CD4-positive, alpha-beta T cell treated with Interleukin-12 subunit alpha and Interleukin-12 subunit beta, for 1 hour (primary cell): ENCODE measurements around the gene ZNF19.

ENCODE experiments used
- DNase-seq: peaks from one replicate; pipeline ENCODE4 v3.0.0-alpha.2; 2020

ZNF19 gene

DNA sequence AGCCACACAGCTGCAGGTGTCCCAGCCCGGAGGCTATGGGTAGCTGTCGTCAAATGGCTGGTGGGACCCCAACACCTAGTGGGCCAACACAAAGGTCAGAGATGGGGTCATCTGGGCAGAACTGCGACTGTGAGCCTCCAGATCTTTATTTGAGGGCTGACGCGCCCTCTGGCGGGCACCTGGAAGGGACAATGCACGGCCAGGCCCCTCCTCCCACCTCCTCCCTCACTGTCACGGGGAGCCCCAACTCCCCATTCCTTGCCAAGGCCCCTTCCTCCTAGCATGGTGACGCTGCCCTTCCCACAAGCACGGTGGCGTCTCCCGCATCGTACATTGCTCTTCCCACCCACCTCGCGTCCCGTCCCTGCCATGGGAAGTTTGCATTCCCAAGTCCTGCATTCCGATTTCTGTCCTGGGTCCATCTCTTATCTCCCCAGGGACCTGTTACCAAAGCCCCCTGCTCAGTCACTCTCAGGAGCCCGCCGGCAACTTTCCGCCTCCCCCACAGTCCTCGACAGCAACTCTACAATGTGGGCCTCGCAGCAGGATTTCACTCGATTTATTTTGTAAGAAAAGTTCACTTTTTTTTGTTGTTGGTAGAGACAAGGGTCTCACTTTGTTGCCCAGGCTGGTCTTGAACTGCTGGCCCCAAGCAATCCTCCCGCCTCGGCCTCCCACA, 48.3 kb downstream of the ZNF19 start:
- no peak for DNase-seq

DNA sequence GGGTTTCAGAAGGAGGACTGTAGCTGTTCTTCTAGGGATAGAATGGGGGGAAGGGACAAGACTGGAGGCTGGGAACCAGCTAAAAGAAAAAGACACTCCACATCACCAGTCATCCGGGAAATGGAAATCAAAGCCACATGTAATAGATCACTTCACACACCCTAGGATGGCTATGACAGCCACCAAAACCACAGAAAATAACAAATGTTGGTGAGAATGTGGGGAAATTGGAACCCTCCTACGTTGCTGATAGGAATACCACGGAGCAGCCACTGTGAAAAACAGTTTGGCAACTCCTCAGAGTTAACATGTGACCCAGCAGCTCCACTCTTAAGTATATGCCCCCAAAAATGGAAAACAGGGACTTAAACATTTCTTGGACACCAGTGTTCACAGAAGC, 49.6 kb downstream of the ZNF19 start:
- DNase-seq, result no peak

DNA sequence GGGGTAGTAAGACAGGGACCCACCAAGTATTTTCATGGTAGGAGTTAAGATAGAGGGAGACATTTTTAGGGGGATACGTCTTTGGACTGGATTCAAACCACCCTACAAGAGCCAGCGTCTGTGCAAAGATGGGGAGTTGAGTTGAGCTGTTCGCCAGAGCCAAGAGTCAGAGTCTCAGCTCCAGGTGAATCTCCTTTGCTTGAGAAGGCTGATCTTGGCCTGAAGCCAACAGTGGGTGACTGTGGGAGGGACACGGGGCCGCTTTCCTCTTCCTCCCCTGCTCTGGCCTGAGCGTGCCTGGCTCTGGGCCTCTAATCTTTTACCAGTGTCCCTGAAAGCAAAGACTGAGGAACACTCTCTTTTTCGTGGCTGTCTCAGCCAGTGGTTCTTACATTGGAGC, 52.7 kb downstream of the ZNF19 start:
- DNase-seq, result no peak

DNA sequence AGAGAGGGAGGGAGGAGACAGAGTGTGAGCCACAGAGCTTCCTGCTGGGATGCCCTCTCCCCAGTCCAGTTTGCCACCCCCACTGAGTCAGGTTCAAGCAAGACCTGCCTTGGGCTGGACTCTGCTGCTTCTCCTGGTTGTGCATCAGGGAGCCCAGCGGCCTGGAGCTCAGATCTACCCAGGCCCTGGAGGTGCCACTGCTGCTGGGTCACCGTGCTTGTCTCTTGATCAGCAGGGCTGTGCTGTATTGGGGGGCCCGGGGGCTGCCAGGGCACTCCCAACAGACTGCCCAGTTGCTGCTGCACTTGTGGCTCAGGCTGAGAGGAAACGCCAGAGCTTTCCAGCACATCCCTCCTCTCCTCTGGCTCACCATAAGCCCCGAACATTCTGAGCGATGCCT, 56.2 kb downstream of the ZNF19 start:
- no peak for DNase-seq

DNA sequence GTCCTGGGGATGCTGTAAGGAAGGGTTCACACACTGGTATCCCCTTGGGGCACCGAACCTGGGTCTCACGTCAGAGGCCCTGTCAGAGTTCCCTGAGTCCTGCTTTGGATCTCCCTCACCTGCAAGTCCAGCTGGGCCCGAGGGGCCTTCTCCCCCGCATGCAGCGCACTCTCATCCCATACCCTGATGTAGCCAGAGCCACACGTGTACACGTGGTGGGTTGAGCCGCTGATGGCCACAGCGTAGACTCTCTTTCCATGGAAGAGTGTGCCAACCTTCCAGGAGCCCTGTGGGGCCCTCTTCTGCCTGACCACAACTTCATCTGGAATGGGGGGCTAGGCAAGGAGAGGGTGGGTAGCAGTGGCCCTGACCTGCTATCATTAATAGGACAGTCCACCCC, 57.1 kb downstream of the ZNF19 start:
- DNase-seq, result no peak

DNA sequence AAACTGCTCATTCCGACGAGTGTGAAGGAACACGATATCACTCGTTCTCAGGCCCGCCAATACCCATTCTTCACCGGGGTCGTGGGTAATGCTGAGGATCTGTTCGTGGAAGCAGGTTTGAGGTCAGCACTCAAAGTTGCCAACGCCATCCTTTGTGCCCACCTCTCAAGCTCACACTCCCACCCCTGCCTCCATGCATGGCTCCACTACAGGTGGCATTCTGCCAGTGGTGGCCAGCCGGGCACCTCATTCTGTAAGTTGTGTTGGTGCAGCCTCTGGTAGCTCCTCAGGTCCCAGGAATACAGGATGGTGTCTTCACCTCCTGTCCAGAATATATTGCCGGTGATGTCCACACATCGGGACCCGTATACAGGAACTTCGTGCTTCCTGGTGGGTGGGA, 57.9 kb downstream of the ZNF19 start:
- DNase-seq, result no peak

DNA sequence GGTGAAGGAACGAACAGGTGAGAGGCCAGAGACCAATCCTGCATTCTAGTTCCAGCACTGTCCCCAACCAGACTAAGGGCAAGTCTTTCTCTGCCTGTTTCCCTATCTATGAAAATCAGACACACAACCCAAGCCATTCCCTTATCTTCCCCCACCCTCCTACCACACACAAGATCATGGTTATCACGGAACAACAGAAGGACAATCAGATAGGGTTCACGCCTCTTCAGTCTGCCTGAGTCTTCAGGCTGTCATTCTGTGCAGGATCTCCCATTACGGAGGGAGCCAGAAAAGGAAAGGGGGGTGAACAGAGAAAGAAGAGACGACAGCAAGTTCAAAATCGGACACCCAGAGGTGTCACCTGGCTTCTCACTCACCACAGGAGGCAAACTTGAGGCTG, 58.4 kb downstream of the ZNF19 start:
- no peak for DNase-seq

DNA sequence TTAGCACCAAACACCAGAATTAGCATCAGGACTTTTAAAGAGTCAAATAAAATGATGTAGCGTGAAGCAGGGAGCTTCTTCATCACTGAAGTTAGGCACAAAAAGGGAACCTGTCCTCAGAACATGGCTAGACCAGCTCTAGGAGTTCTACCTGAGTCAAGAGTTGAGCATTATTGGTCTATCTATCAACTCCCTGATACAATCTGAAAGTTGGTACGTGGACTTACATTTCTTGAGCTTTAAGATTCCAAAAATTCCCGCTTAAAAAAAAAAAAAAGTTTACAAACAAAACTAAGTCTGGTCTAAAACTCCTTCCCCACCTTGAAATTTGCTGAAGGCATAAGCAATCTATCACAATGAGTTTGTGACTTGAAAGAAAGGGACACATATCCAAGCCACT, 59.5 kb downstream of the ZNF19 start:
- no peak for DNase-seq

DNA sequence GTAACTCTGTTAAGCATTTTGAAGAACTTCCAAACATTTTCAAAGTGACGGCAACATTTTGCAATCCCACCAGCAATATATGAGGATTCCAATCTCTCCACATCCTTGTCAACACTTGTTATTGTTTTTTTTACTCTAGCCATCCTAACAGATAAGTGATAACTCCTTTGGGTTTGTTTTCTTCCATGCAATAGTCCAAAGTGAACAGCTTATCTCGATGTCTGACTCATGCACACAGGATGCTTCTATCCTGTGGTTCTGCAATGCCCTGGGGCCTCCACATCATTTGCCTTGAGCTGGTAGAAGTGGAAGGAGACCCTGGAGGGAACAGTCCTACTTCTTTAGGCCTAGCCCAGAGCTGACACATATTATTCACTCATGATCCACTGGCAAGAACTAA, 60.2 kb downstream of the ZNF19 start:
- no peak for DNase-seq

DNA sequence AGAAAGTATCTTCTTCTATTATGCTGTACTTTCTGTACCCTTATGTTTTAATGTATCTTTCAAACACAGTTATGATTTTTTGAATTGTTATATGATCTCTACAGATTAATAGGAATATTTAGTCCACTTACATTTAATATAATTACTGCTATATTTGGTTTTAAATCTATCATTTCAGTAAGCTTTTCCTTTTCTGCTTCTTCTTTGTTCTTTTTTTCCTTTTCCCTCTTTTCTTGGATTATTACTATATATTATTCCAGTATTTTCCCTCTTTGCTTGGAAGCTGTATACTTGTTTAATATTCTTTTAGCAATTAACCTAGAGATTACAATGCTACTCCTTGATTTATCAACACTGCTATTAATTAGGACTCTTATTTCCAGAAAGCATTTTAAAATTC, 60.7 kb downstream of the ZNF19 start:
- DNase-seq, result no peak

DNA sequence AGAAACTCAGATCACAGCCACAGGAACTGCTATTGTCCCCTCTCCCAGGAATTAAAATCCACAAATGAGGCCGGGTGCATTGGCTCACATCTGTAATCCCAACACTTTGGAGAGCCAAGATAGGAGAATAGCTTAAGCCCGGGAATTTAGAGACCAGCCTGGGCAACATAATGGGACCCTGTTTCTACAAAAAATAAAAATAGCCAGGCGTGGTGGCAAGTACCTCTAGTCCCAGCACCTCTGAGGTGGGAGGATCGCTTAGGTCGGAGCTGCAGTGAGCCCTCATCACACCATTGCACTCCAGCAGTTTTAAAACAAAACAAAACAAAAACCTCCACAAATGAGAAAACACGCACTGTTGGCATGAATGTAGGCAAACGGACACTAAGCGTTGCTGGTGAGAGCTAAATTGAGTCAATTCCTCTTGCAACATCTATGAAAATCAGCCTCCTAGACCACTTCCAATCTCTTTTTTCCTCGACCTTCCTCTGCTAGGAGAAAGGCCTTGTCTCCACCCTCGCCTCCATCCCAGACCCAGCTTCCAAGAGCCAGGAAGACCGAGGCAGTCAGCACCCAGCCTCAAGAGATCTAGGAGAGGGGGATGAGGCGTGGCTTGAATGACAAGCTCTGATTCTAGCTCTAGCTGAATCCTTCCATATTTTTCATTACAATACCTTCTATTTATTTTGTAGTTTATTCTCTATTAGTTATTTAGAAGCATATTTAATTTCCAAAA, 62.1 kb downstream of the ZNF19 start:
- no peak for DNase-seq

DNA sequence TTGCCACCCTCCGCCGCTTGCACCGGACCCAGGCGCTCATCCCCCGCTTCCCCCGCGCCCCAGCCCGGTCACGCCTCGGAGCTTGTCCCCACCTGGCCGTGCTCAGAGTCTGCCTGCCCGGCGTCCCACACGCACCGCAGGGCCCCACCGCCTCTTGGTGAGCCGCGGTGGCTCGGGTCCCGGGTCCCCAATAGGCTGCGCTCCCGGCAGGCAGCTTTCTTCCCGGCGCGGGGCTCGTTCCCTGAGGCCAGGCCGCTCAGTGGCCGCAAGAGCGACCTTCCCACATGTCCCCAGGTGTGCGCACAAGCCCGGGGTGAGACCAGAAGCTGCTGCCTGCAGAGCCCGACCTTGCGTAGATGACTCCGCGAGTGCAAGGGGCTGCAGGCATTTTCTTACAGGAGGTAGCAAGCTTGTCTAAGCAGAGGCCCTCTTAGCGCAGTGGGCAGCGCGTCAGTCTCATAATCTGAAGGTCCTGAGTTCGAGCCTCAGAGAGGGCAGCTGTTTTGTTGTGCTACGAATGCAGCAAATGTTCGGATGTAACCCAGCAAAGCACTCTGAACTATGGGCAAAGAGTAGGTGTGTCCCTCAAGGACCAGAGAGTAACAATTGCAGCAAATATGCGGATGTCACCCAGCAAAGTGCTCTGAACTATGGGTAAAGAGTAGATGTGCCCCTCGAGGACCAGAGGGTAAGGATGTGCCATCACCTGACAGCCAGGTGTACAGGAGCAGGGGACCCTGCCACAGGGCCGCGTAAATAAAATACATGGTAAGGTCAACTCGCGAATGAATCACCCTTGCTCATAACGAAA, 62.9 kb downstream of the ZNF19 start:
- peak; percentile 21 for DNase-seq

DNA sequence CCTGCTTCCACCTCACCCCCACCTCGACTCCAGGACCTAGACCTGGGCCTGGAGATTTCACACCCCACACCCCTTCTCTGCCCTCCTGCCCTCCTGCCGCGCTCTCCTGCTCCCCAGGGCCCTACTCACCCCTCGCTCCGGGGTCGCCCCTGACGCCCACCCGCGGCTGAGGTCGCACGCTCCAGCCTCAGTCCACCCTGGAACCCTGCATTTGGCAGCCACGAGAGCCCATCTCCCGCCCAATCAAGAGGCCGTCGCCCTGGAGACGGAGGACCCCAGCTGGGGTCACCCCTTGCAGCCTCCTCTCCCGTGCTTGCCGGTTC, 63.4 kb downstream of the ZNF19 start:
- no peak for DNase-seq

DNA sequence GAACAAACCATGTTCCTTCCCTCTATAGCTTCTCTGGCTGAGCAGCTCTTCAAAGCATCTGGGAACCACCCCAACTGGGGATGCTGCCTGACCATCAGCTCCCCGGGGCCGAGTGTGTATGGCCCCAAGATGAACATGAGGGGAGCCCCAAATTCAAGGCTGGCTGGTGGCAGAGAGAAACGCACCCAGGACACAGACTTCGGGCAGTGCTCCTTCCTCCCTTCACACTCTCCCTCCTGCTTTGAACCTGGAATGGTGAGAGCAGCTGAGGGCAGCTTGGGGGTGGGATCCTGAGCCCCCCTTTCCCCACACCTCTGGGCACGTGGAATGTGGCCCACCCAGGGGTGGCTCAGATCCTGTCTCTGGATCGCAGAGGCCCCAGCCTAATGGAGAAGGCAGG, 64.5 kb downstream of the ZNF19 start:
- no peak for DNase-seq

DNA sequence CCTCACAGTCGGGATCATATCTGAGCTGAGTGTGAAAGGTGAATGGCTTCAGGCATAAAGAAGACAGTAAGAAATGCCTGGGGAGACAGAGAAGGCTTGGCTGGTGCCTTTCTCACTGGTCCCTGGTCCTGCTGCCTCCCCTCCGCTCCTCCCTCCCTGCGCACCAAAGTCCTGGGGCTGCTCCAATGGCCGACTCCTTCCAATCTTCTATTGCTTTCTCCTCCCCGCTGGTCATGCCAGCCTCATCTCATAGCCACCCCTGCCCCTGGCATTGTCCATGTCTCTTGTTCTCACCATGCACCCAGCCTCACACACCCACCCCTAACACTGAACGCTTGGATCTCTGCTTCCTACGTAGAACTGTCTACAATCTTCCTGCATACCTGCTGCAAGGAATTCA, 65.3 kb downstream of the ZNF19 start:
- DNase-seq, result no peak
